Naive thymus-derived CD4-positive, alpha-beta T cell (primary cell): ENCODE data around the gene SYT1. TPM values are rescaled to one million over a fixed set of nuclear protein-coding genes. Genes with fewer than 3 reads are reported as not detected.

Source experiments
- ATAC-seq: fragments of 150-1000 bp; cut with Tn5 transposase; 2 replicates; pipeline ENCODE4 v1.10.0; 2021; ENCODE audit warnings: mild to moderate bottlenecking, moderate library complexity
- CTCF ChIA-PET: fragments of 350-600 bp; sonication (Branson Sonifier 250); formaldehyde crosslinking; loops from one replicate; lab custom pipeline; 2021; ENCODE audit warnings: antibody characterized with exemption; lab: Charles Lee
- POLR2A ChIA-PET: fragments of 350-600 bp; sonication (Branson Sonifier 250); formaldehyde crosslinking; loops from one replicate; lab custom pipeline; 2021; ENCODE audit warnings: antibody characterized with exemption, inconsistent platforms; lab: Charles Lee
- DNase-seq, 9 donors: peaks; one replicate each; pipeline versions ENCODE4 v3.0.0 to v3.0.0-alpha.2; 2020 to 2022; ENCODE audit warnings: mixed read lengths in 1 of 9
- H3K27ac ChIP-seq: one replicate; pipeline ENCODE4 v1.7.0; 2013; ENCODE audit warnings: mild to moderate bottlenecking, low read depth, low read length, moderate library complexity
- H3K27me3 ChIP-seq, 2 donors: one replicate each; pipeline ENCODE4 v1.7.0; 2013; ENCODE audit warnings: low read length in 2 of 2, mild to moderate bottlenecking in 2 of 2, moderate library complexity in 2 of 2; ENCODE audit not compliant: control insufficient read depth in 2 of 2, insufficient read depth in 2 of 2
- H3K36me3 ChIP-seq, 3 experiments: 1 replicate in 2 of 3; 2 replicates in 1 of 3; pipeline ENCODE4 v1.7.0; 2013; ENCODE audit warnings: low read length in 3 of 3, mild to moderate bottlenecking in 3 of 3, moderate library complexity in 1 of 3; ENCODE audit not compliant: insufficient read depth in 3 of 3, control insufficient read depth in 2 of 3
- H3K4me1 ChIP-seq, 2 donors: one replicate each; pipeline ENCODE4 v1.7.0; 2013; ENCODE audit warnings: low read length in 2 of 2, mild to moderate bottlenecking in 2 of 2, moderate library complexity in 1 of 2; ENCODE audit not compliant: control insufficient read depth in 2 of 2, insufficient read depth in 2 of 2
- H3K4me3 ChIP-seq: 2 replicates; pipeline ENCODE4 v1.7.0; 2013; ENCODE audit warnings: mild to moderate bottlenecking, low read length
- H3K9me3 ChIP-seq, 3 experiments: 1 replicate in 2 of 3; 2 replicates in 1 of 3; pipeline ENCODE4 v1.7.0; 2013; ENCODE audit warnings: low read length in 3 of 3; ENCODE audit not compliant: control insufficient read depth in 2 of 3
- H3K27ac Mint-ChIP-seq, 9 donors: one replicate each; pipeline ENCODE4 v1.8.0; 2020 to 2022; ENCODE audit warnings: mixed read lengths in 9 of 9, mild to moderate bottlenecking in 8 of 9, moderate library complexity in 5 of 9, inconsistent platforms in 2 of 9
- H3K27me3 Mint-ChIP-seq, 5 donors: one replicate each; pipeline ENCODE4 v1.8.0; 2021 to 2022; ENCODE audit warnings: mixed read lengths in 5 of 5, mild to moderate bottlenecking in 1 of 5
- H3K36me3 Mint-ChIP-seq, 5 donors: one replicate each; pipeline ENCODE4 v1.8.0; 2020 to 2022; ENCODE audit warnings: mixed read lengths in 5 of 5, mild to moderate bottlenecking in 3 of 5, inconsistent platforms in 1 of 5
- H3K4me1 Mint-ChIP-seq, 7 donors: one replicate each; pipeline ENCODE4 v1.8.0; 2020 to 2022; ENCODE audit warnings: mixed read lengths in 7 of 7, mild to moderate bottlenecking in 3 of 7, inconsistent platforms in 1 of 7
- H3K4me3 Mint-ChIP-seq, 10 donors: one replicate each; pipeline ENCODE4 v1.8.0; 2020 to 2022; ENCODE audit warnings: mild to moderate bottlenecking in 10 of 10, mixed read lengths in 10 of 10, moderate library complexity in 6 of 10, inconsistent platforms in 2 of 10
- H3K9me3 Mint-ChIP-seq, 11 donors: one replicate each; pipeline ENCODE4 v1.8.0; 2020 to 2022; ENCODE audit warnings: mixed read lengths in 11 of 11, mild to moderate bottlenecking in 4 of 11, inconsistent platforms in 1 of 11, moderate library complexity in 1 of 11
- intact Hi-C, 2 donors: fragments of 100-400 bp; cut with micrococcal nuclease; formaldehyde crosslinking; loops; one replicate each; pipeline ENCODE4 v1.15.1; 2023
- polyA plus RNA-seq, 2 donors: library from polyadenylated mRNA; unstranded; fragments of 300-500 nt; fragmentation: Illumina TruSeq; gene quantifications; one replicate each; pipeline ENCODE4 v1.2.3, GENCODE V29; 2021
- total RNA-seq, 6 experiments: library from RNA in 5 of 6; stranded (reverse) in 5 of 6; gene quantifications; 1 replicate in 5 of 6; 2 replicates in 1 of 6; pipeline ENCODE4 v1.2.3 and lab custom pipeline; 2021 to 2026

SYT1 gene
- total and polyA plus RNA-seq, 7 experiments from 2014 or later, result 0.98 TPM; not detected in 6

DNA sequence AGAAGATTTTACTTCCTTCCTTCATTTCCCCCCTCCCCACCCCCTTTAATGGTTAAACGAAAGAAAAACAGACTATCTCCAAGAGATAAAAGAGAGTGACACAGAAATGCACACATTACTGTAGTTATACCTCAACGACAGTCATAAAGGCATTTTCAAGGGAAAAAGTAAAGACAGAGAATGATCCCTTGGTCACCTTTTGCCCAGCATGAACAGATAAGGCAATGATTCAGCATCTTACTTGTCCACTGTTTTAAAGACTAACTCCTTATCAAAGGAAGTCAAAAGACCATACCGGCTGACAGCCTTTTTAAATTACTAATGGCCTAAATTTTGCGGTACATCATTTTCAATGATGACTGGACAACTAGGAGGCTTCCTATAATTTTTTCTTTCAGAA is 499.6 kb downstream of the SYT1 start:
- Histone ChIP-seq H3K4me1 (no peaks in the 10 kb centered on the region), H3K4me3 (no peak overlapping the region), H3K9me3 (no peaks in the 10 kb centered on the region), H3K27ac (no peak overlapping the region), H3K27me3 (no peaks in the 10 kb centered on the region), H3K36me3 (no peaks in the 10 kb centered on the region)
- no peaks in the 10 kb centered on the region for H3K36me3 Mint-ChIP-seq
- peaks cover 0 to 2% (median 0%) of the 10 kb centered on the region in 11 donors for H3K9me3 Mint-ChIP-seq
- H3K27ac Mint-ChIP-seq, result no peak overlapping the region
- DNase-seq (no peak), ATAC-seq (no peak)
- H3K4me3 Mint-ChIP-seq, result no peak overlapping the region
- CTCF ChIA-PET, result no interaction called here
- intact Hi-C loops, result no loop called here
- POLR2A ChIA-PET, result no interaction called here
- no peaks in the 10 kb centered on the region for H3K4me1 Mint-ChIP-seq
- peaks cover 0 to 3% (median 0%) of the 10 kb centered on the region in 5 donors for H3K27me3 Mint-ChIP-seq

DNA sequence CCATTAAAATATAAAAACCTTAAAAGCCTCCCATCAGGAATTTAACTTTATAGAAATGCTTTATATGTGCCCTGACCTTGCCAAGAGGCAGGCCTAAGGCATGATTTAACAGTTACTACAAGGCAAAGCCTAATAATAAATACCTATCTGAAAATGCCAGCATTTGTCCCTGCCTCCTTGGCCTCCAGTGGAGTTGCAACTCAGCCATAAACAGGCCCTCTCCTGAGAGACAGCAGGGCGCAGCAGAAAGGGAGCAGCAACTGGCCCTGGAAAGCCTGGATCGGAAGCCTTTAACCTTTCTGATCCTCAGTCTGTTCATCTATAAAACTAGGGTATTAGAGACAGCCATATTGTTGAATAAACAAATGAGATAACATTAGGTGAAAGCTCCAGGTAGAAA is 501.8 kb downstream of the SYT1 start:
- ChIA-PET POLR2A (no interaction called here), CTCF (interaction anchor here (0.6 kb wide), 1 partner anchor 242 kb away, joined by 4 read pairs; no protein-coding TSS in a partner anchor)
- Mint-ChIP-seq H3K36me3 (no peaks in the 10 kb centered on the region), H3K4me3 (no peak overlapping the region), H3K27me3 (no peaks in the 10 kb centered on the region), H3K27ac (no peak overlapping the region), H3K9me3 (peaks cover 0 to 3% (median 0%) of the 10 kb centered on the region in 11 donors), H3K4me1 (no peaks in the 10 kb centered on the region)
- Histone ChIP-seq H3K4me1 (no peaks in the 10 kb centered on the region), H3K27me3 (no peaks in the 10 kb centered on the region), H3K4me3 (no peak overlapping the region), H3K27ac (no peak overlapping the region), H3K36me3 (no peaks in the 10 kb centered on the region), H3K9me3 (no peaks in the 10 kb centered on the region)
- intact Hi-C loops, result no loop called here
- ATAC-seq (no peak), DNase-seq (no peak)

DNA sequence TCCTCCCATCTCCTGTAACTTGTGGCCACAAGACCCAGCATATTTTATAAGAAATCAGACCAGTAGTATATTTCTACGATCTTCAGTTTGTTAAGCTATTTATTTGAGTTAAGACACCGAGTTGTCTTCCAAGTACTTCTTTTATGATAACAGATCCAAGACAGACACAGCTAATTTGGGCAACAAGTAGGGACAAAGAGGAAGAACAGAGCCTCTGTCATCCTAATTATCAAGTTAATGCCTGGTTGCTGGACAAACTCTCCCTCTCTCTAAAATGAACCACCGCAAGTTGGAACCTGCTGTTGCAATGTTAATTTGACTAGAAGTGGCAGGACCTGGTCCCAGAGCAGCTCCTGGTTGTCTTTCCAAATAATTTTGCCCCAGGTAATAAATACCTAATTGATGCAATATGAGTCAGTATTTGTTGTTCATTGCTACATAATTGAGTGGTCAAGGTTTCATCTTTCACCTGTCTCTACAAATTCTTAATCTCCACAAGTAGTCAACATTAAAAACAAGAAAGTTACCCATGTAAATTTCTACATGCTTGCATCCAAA is 502.5 kb downstream of the SYT1 start:
- H3K36me3 Mint-ChIP-seq, result no peaks in the 10 kb centered on the region
- Histone ChIP-seq H3K27ac (no peak overlapping the region), H3K4me1 (no peaks in the 10 kb centered on the region), H3K27me3 (no peaks in the 10 kb centered on the region), H3K9me3 (no peaks in the 10 kb centered on the region), H3K4me3 (no peak overlapping the region), H3K36me3 (no peaks in the 10 kb centered on the region)
- no peak overlapping the region for H3K4me3 Mint-ChIP-seq
- ChIA-PET POLR2A (no interaction called here), CTCF (interaction anchor here (0.6 kb wide), 1 partner anchor 243 kb away, joined by 4 read pairs; no protein-coding TSS in a partner anchor)
- DNase-seq (no peak), ATAC-seq (no peak)
- H3K9me3 Mint-ChIP-seq, result peaks cover 0 to 3% (median 0%) of the 10 kb centered on the region in 11 donors
- no peaks in the 10 kb centered on the region for H3K4me1 Mint-ChIP-seq
- intact Hi-C loops, result no loop called here
- H3K27me3 Mint-ChIP-seq, result no peaks in the 10 kb centered on the region
- H3K27ac Mint-ChIP-seq, result no peak overlapping the region

DNA sequence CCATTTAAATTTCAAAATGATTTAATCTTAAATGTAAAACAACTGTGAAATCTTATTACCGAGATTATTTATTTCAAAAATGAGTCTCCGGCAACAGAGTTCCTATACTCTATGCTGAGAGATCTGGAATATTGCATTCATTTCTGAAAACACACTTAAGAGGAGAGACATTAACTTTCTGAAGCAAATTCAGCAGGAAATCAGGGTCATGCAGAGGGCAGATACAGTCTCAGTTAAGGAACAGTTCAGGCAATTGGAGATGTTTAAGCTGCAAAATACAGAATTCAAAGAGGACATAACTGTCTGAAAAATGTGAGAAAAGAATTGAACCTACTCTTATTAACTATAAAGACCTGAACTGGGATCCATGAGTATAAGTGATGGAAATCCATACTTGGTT is 505.4 kb downstream of the SYT1 start:
- Histone ChIP-seq H3K27me3 (no peaks in the 10 kb centered on the region), H3K4me3 (no peak overlapping the region), H3K9me3 (no peaks in the 10 kb centered on the region), H3K36me3 (no peaks in the 10 kb centered on the region), H3K4me1 (no peaks in the 10 kb centered on the region), H3K27ac (no peak overlapping the region)
- Mint-ChIP-seq H3K27me3 (no peaks in the 10 kb centered on the region), H3K4me1 (no peaks in the 10 kb centered on the region), H3K9me3 (peaks cover 0 to 3% (median 0%) of the 10 kb centered on the region in 11 donors), H3K27ac (no peak overlapping the region), H3K4me3 (no peak overlapping the region), H3K36me3 (no peaks in the 10 kb centered on the region)
- no peak for ATAC-seq
- CTCF ChIA-PET, result no interaction called here
- intact Hi-C loops, result loop anchor here in 1 of 2 donors (10.0 kb wide), 1 partner anchor 55 kb away; no protein-coding TSS in a partner anchor
- POLR2A ChIA-PET, result no interaction called here
- DNase-seq, result no peak

DNA sequence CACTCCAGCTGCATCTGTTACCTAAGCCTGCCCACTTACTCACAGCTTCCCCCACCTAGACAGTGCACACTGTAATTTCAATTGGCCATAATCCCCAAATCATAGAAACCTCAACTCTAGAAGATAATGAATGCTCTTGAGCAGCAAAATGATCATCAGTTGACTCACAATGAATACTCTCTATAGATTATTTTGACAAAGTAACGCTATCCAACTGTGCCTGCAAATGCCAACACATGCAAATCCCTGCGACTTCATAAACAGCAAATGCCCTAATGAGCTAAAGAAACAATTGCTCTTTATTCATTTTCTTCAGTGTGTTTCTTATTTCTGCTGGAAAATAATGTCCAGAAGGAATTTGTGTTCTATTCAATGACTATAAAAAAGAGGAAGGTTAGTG is 506.7 kb downstream of the SYT1 start:
- CTCF ChIA-PET, result no interaction called here
- Mint-ChIP-seq H3K27ac (no peak overlapping the region), H3K4me1 (no peaks in the 10 kb centered on the region), H3K9me3 (peaks cover 0 to 3% (median 0%) of the 10 kb centered on the region in 11 donors), H3K36me3 (no peaks in the 10 kb centered on the region), H3K4me3 (no peak overlapping the region), H3K27me3 (no peaks in the 10 kb centered on the region)
- Histone ChIP-seq H3K9me3 (no peaks in the 10 kb centered on the region), H3K4me1 (no peaks in the 10 kb centered on the region), H3K27me3 (no peaks in the 10 kb centered on the region), H3K4me3 (no peak overlapping the region), H3K27ac (no peak overlapping the region), H3K36me3 (no peaks in the 10 kb centered on the region)
- DNase-seq (no peak), ATAC-seq (no peak)
- POLR2A ChIA-PET, result no interaction called here
- intact Hi-C loops, result loop anchor here in 1 of 2 donors (10.0 kb wide), 1 partner anchor 56 kb away; no protein-coding TSS in a partner anchor

DNA sequence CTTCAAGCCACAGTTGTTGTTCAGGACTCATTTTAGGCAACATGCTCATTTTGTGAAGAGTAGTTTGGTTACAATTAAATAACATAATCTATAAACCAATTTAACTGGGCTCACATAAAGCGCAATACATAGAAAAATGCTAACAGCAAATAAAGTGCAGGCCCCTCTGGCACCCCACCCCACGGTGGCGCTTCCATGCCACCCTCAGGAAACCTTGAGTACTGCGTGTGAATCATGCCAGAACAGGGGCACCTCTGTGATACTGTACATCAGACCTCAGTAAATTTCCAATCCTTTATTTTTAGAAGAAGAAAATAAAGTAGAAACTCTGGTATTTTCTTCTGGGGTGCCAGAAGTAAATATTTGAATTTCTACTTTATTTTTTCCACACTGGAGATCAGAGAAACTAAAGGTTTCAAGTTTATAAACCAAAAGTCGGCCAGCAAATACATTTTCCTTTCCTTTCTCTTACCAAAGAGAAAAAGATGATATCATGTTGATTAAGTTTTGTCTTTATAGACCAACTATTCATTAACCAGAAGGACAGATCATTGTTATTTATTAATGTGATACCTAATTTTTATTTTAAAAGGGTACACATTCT is 509.4 kb downstream of the SYT1 start:
- Histone ChIP-seq H3K27me3 (no peaks in the 10 kb centered on the region), H3K4me3 (no peak overlapping the region), H3K4me1 (no peaks in the 10 kb centered on the region), H3K27ac (no peak overlapping the region), H3K36me3 (no peaks in the 10 kb centered on the region), H3K9me3 (no peaks in the 10 kb centered on the region)
- H3K9me3 Mint-ChIP-seq, result peaks cover 0 to 3% (median 0%) of the 10 kb centered on the region in 11 donors
- no peak for DNase-seq
- POLR2A ChIA-PET, result no interaction called here
- H3K4me1 Mint-ChIP-seq, result no peaks in the 10 kb centered on the region
- no peak for ATAC-seq
- CTCF ChIA-PET, result no interaction called here
- H3K4me3 Mint-ChIP-seq, result no peak overlapping the region
- intact Hi-C loops, result loop anchor here in 1 of 2 donors (10.0 kb wide), 1 partner anchor 59 kb away; no protein-coding TSS in a partner anchor
- H3K27me3 Mint-ChIP-seq, result no peaks in the 10 kb centered on the region
- no peak overlapping the region for H3K27ac Mint-ChIP-seq
- no peaks in the 10 kb centered on the region for H3K36me3 Mint-ChIP-seq

DNA sequence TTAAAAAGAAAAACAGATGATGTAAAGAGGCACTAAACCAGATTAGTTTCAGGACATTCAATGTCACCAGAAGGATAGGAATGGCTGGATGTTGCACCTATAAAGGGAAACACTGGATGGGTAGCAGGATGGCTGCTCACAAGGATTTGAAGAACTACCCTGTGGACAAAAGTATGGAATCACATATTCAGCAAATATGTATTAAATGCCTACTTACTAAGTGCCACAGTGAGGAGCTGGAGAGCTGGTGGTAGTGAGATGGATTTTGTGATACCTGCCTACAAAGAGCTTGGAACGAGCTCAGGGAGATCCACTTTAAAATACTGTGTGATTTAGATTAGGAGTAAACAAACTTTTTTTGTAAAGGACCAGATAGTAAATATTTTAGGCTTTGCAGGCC is 510.0 kb downstream of the SYT1 start:
- no peaks in the 10 kb centered on the region for H3K4me1 ChIP-seq
- H3K27me3 ChIP-seq, result no peaks in the 10 kb centered on the region
- H3K36me3 ChIP-seq, result no peaks in the 10 kb centered on the region
- no peak for DNase-seq
- H3K9me3 ChIP-seq, result no peaks in the 10 kb centered on the region
- H3K27ac ChIP-seq, result no peak overlapping the region
- H3K4me3 ChIP-seq, result no peak overlapping the region
- CTCF ChIA-PET, result no interaction called here
- H3K4me3 Mint-ChIP-seq, result no peak overlapping the region
- H3K36me3 Mint-ChIP-seq, result no peaks in the 10 kb centered on the region
- intact Hi-C loops, result loop anchor here in 1 of 2 donors (10.0 kb wide), 1 partner anchor 60 kb away; no protein-coding TSS in a partner anchor
- peaks cover 0 to 3% (median 0%) of the 10 kb centered on the region in 11 donors for H3K9me3 Mint-ChIP-seq
- no peak for ATAC-seq
- no peaks in the 10 kb centered on the region for H3K27me3 Mint-ChIP-seq
- H3K4me1 Mint-ChIP-seq, result no peaks in the 10 kb centered on the region
- POLR2A ChIA-PET, result no interaction called here
- H3K27ac Mint-ChIP-seq, result no peak overlapping the region
